ENCODE data around the gene RNF2. TPM values are rescaled to one million over a fixed set of nuclear protein-coding genes. Genes with fewer than 3 reads are reported as not detected.
A peak's percentile ranks its signal among the peaks of the same experiment; 100 is the strongest.

The RNF2 gene
- total and polyA plus RNA-seq, 2 donors (not counting 3 experiments of a cell fraction or from before 2014, with no cell fraction given) = 13.6 to 30.6 TPM

GRCh38 chr1:185045814-185046492, 595 bp downstream of the RNF2 start:
- Histone ChIP-seq H4K20me1 (replicated peaks; ENCODE audit: control insufficient read depth, extremely low read depth, insufficient read depth, low read length) (peaks cover 15% of the 10 kb centered on the region), H3K27me3 (ENCODE audit: control insufficient read depth in 2 of 2, insufficient read depth in 2 of 2, low read length in 2 of 2) (no peaks in the 10 kb centered on the region), H3K79me2 (ENCODE audit: control insufficient read depth, insufficient read depth, low read length) (peaks cover 47% of the 10 kb centered on the region), H3K9ac (replicated peaks; ENCODE audit: extremely low read depth, insufficient read depth, low read length) (peak overlapping the region; percentile 69), H3K9me1 (replicated peaks; ENCODE audit: control insufficient read depth, extremely low read depth, insufficient read depth, low read length) (no peaks in the 10 kb centered on the region), H3K4me3 (replicated peaks in 1 of 3; ENCODE audit: insufficient read depth in 1 of 3, low read depth in 1 of 3, low read length in 3 of 3) (peak overlapping the region; percentile 71 to 96 (median 74)), H3K9me3 (replicated peaks; ENCODE audit: control insufficient read depth, insufficient read depth, low read length) (no peaks in the 10 kb centered on the region), H2AFZ (ENCODE audit: low read depth, low read length) (peak overlapping the region; percentile 94), H3K36me3 (ENCODE audit: control insufficient read depth in 2 of 2, extremely low read depth in 1 of 2, insufficient read depth in 2 of 2, low read length in 2 of 2) (no peaks in the 10 kb centered on the region), H3K4me1 (ENCODE audit: control insufficient read depth, extremely low read depth, insufficient read depth, low read length) (peaks cover 12% of the 10 kb centered on the region), H3K4me2 (ENCODE audit: insufficient read depth, low read length) (peak overlapping the region; percentile 100), H3K27ac (ENCODE audit: insufficient read depth, low read depth, low read length) (peak overlapping the region; percentile 9)
- ChIA-PET CTCF (interaction anchor here (1.2 to 3.4 kb wide), 3 partner anchors 99 to 635 kb away, joined by 3 to 27 read pairs (median 3); no protein-coding TSS in a partner anchor), POLR2A (interaction anchor here (0.6 kb wide), 2 partner anchors 605 to 802 kb away, joined by 4 to 5 read pairs; no protein-coding TSS in a partner anchor)
- BruUV-seq (replicated peaks) = no TSS peak
- peak; percentile 26 for FAIRE-seq
- dilution Hi-C loops (cut with MboI; ENCODE audit: extremely low pct_ligation_motif_present, low sequenced_read_pairs) = no loop called here
- peak; percentile 38 for DNase-seq (ENCODE audit: low read depth, low spot score)
- TF ChIP-seq MYC (IDR thresholded peaks at IDR 0.05; ENCODE audit: low read depth, low read length) (no peak), EZH2 (IDR thresholded peaks at IDR 0.05; ENCODE audit: borderline replicate concordance, low read depth, low read length, severe bottlenecking) (no peak), JUN (IDR thresholded peaks at IDR 0.05; ENCODE audit: borderline replicate concordance, insufficient read depth, insufficient read length, low read depth) (no peak), GATA2 (IDR thresholded peaks at IDR 0.05; ENCODE audit: insufficient read depth, insufficient read length, low read depth, low read length) (no peak), MAX (IDR thresholded peaks at IDR 0.05; ENCODE audit: insufficient read depth, insufficient read length) (no peak)
- intact Hi-C loops (cut with micrococcal nuclease) = loop anchor here (1.0 to 5.0 kb wide), 3 partner anchors 111 to 326 kb away; partner anchors contain the start of gene SWT1

GRCh38 chr1:185046668-185047067, 1.3 kb downstream of the RNF2 start:
- H3K27me3 ChIP-seq (ENCODE audit: control insufficient read depth in 2 of 2, insufficient read depth in 2 of 2, low read length in 2 of 2) = no peaks in the 10 kb centered on the region
- peak overlapping the region; percentile 94 for H2AFZ ChIP-seq (ENCODE audit: low read depth, low read length)
- FAIRE-seq (no peak), DNase-seq (ENCODE audit: low read depth, low spot score) (no peak)
- no peaks in the 10 kb centered on the region for H3K9me3 ChIP-seq (replicated peaks; ENCODE audit: control insufficient read depth, insufficient read depth, low read length)
- H3K9ac ChIP-seq (replicated peaks; ENCODE audit: extremely low read depth, insufficient read depth, low read length) = peak overlapping the region; percentile 69
- peaks cover 53% of the 10 kb centered on the region for H3K79me2 ChIP-seq (ENCODE audit: control insufficient read depth, insufficient read depth, low read length)
- no peaks in the 10 kb centered on the region for H3K9me1 ChIP-seq (replicated peaks; ENCODE audit: control insufficient read depth, extremely low read depth, insufficient read depth, low read length)
- dilution Hi-C loops (cut with MboI; ENCODE audit: extremely low pct_ligation_motif_present, low sequenced_read_pairs) (no loop called here), intact Hi-C loops (cut with micrococcal nuclease) (loop anchor here (1.0 to 5.0 kb wide), 2 partner anchors 111 to 326 kb away; partner anchors contain the start of gene SWT1)
- H3K27ac ChIP-seq (ENCODE audit: insufficient read depth, low read depth, low read length) = no peak overlapping the region
- TF ChIP-seq CTCF (IDR thresholded peaks at IDR 0.05; ENCODE audit: extremely low read depth in 1 of 2, insufficient read depth in 1 of 2, low read depth in 1 of 2, low read length in 2 of 2) (no peak), GATA2 (IDR thresholded peaks at IDR 0.05; ENCODE audit: insufficient read depth, insufficient read length, low read depth, low read length) (no peak), JUN (IDR thresholded peaks at IDR 0.05; ENCODE audit: borderline replicate concordance, insufficient read depth, insufficient read length, low read depth) (no peak), POLR2AphosphoS5 (IDR thresholded peaks at IDR 0.05; ENCODE audit: insufficient read depth, low read depth, low read length) (no peak), POLR2A (IDR thresholded peaks at IDR 0.05; ENCODE audit: low read depth, low read length) (no peak), MYC (IDR thresholded peaks at IDR 0.05; ENCODE audit: low read depth, low read length) (no peak), MAX (IDR thresholded peaks at IDR 0.05; ENCODE audit: insufficient read depth, insufficient read length) (no peak), EZH2 (IDR thresholded peaks at IDR 0.05; ENCODE audit: borderline replicate concordance, low read depth, low read length, severe bottlenecking) (no peak), FOS (IDR thresholded peaks at IDR 0.05; ENCODE audit: borderline replicate concordance, insufficient read depth, low read length) (no peak)
- H3K4me2 ChIP-seq (ENCODE audit: insufficient read depth, low read length) = peak overlapping the region; percentile 100
- POLR2A ChIA-PET = no interaction called here
- CTCF ChIA-PET = interaction anchor here (1.2 to 3.4 kb wide), 2 partner anchors 123 to 634 kb away, joined by 3 to 27 read pairs; no protein-coding TSS in a partner anchor
- H4K20me1 ChIP-seq (replicated peaks; ENCODE audit: control insufficient read depth, extremely low read depth, insufficient read depth, low read length) = peaks cover 15% of the 10 kb centered on the region
- BruUV-seq (replicated peaks) = no TSS peak
- no peaks in the 10 kb centered on the region for H3K36me3 ChIP-seq (ENCODE audit: control insufficient read depth in 2 of 2, extremely low read depth in 1 of 2, insufficient read depth in 2 of 2, low read length in 2 of 2)
- peak overlapping the region; percentile 71 to 96 (median 74) for H3K4me3 ChIP-seq (replicated peaks in 1 of 3; ENCODE audit: insufficient read depth in 1 of 3, low read depth in 1 of 3, low read length in 3 of 3)
- peaks cover 12% of the 10 kb centered on the region for H3K4me1 ChIP-seq (ENCODE audit: control insufficient read depth, extremely low read depth, insufficient read depth, low read length)
